SU-DHL-6 (cell line): ENCODE data around the gene ITPKB.
"Not testable (repeated sequence)": the region's sequence is repeated elsewhere in the genome, so short reads cannot be mapped to it uniquely, and the experiment has no call there.

Experiments
- H2AFZ ChIP-seq: fragments of 200-600 bp; sonication (generic); 2 replicates; pipeline ENCODE4 v1.6.1; 2014; ENCODE audit warnings: low read depth, mild to moderate bottlenecking, moderate library complexity, mixed read lengths, antibody characterized with exemption, low read length; ENCODE audit not compliant: severe bottlenecking
- H3F3A ChIP-seq: fragments of 200-600 bp; shearing (Covaris generic); 2 replicates; pipeline ENCODE4 v1.6.0; 2016; ENCODE audit warnings: antibody characterized with exemption, mild to moderate bottlenecking; ENCODE audit not compliant: insufficient read depth
- H3K27ac ChIP-seq: fragments of 200-600 bp; sonication (generic); 2 replicates; pipeline ENCODE4 v1.5.1; 2016; ENCODE audit warnings: low read depth, mild to moderate bottlenecking, low read length, moderate library complexity, mixed read lengths
- H3K27me3 ChIP-seq: fragments of 200-600 bp; sonication (generic), shearing (Covaris generic); 2 replicates; pipeline ENCODE4 v1.6.0; 2014; ENCODE audit warnings: mild to moderate bottlenecking, low read length
- H3K36me3 ChIP-seq: fragments of 200-600 bp; sonication (generic); 2 replicates; pipeline ENCODE4 v1.6.1; 2014; ENCODE audit warnings: mild to moderate bottlenecking, low read length, mixed read lengths
- H3K4me2 ChIP-seq: fragments of 300-600, 200-600 bp; shearing (Covaris generic), sonication (generic); 2 replicates; pipeline ENCODE4 v1.6.0; 2014; ENCODE audit warnings: low read length, low read depth, mild to moderate bottlenecking; ENCODE audit not compliant: poor library complexity, severe bottlenecking
- H3K4me3 ChIP-seq: fragments of 200-600 bp; sonication (generic); 2 replicates; pipeline ENCODE4 v1.5.1; 2014; ENCODE audit warnings: antibody characterized with exemption, low read length, mild to moderate bottlenecking, mixed read lengths; ENCODE audit not compliant: insufficient read depth, poor library complexity, severe bottlenecking
- H3K79me2 ChIP-seq: fragments of 200-600 bp; sonication (generic); 2 replicates; pipeline ENCODE4 v1.6.1; 2014; ENCODE audit warnings: mild to moderate bottlenecking, low read length, moderate library complexity; ENCODE audit not compliant: insufficient read depth
- H3K9ac ChIP-seq: fragments of 200-600 bp; sonication (generic); 2 replicates; pipeline ENCODE4 v1.7.0; 2014; ENCODE audit warnings: mild to moderate bottlenecking, low read length
- H3K9me2 ChIP-seq: fragments of 200-600 bp; sonication (generic); replicated peaks from 2 replicates; pipeline ENCODE4 v1.6.1; 2014; ENCODE audit warnings: low read length; ENCODE audit not compliant: insufficient read depth
- H3K9me3 ChIP-seq: fragments of 200-600 bp; sonication (generic); 2 replicates; pipeline ENCODE4 v1.6.1; 2014; ENCODE audit warnings: low read length, mixed read lengths; ENCODE audit not compliant: insufficient read depth
- H4K20me1 ChIP-seq: fragments of 200-600 bp; sonication (generic); 2 replicates; pipeline ENCODE4 v1.6.1; 2014; ENCODE audit warnings: low read depth, mild to moderate bottlenecking, antibody characterized with exemption, low read length, moderate library complexity, mixed read lengths
- CTCF ChIP-seq: fragments of 200-600 bp; sonication (generic); IDR thresholded peaks from one replicate; pipeline ENCODE4 v1.5.1; 2017; ENCODE audit warnings: antibody characterized with exemption, mild to moderate bottlenecking, low read length, moderate library complexity; ENCODE audit not compliant: insufficient read depth, poor library complexity, severe bottlenecking
- EZH2phosphoT487 ChIP-seq: fragments of 200-600 bp; sonication (generic), shearing (Covaris generic); conservative IDR thresholded peaks from 2 replicates; pipeline ENCODE4 v1.6.1; 2018; ENCODE audit warnings: mild to moderate bottlenecking, antibody characterized with exemption, low read length, moderate library complexity, mixed read lengths

ITPKB gene

GRCh38 chr1:226641671-226642231 is 97.3 kb downstream of the ITPKB start:
- H3K27ac ChIP-seq = no peak overlapping the region
- TF ChIP-seq CTCF (no peak), EZH2phosphoT487 (no peak)

GRCh38 chr1:226640321-226641136 is 98.6 kb downstream of the ITPKB start:
- no peak overlapping the region for H3K27ac ChIP-seq
- no peaks in the 10 kb centered on the region for H3K9me2 ChIP-seq
- TF ChIP-seq EZH2phosphoT487 (no peak), CTCF (no peak)
- no peak overlapping the region for H2AFZ ChIP-seq
- H3F3A ChIP-seq = peaks cover 13% of the 10 kb centered on the region
- no peak overlapping the region for H3K4me3 ChIP-seq
- H3K9ac ChIP-seq = no peak overlapping the region
- no peaks in the 10 kb centered on the region for H3K79me2 ChIP-seq
- no peaks in the 10 kb centered on the region for H3K36me3 ChIP-seq
- no peaks in the 10 kb centered on the region for H3K27me3 ChIP-seq
- H4K20me1 ChIP-seq = no peaks in the 10 kb centered on the region
- no peak overlapping the region for H3K4me2 ChIP-seq
- H3K9me3 ChIP-seq = no peaks in the 10 kb centered on the region

More at GRCh38 chr1:226641671-226642231, 97.3 kb downstream of the ITPKB start:
- Histone ChIP-seq H2AFZ (no peak overlapping the region), H3K4me2 (no peak overlapping the region), H3K79me2 (no peaks in the 10 kb centered on the region), H3K4me3 (no peak overlapping the region), H3K9me3 (no peaks in the 10 kb centered on the region), H3K27me3 (no peaks in the 10 kb centered on the region), H4K20me1 (no peaks in the 10 kb centered on the region), H3K9me2 (no peaks in the 10 kb centered on the region), H3K9ac (no peak overlapping the region), H3F3A (peaks cover 13% of the 10 kb centered on the region), H3K36me3 (no peaks in the 10 kb centered on the region)

GRCh38 chr1:226639631-226640061 is 99.4 kb downstream of the ITPKB start:
- Histone ChIP-seq H3K27ac (no peak overlapping the region), H3K4me3 (no peak overlapping the region), H2AFZ (no peak overlapping the region), H3K9me3 (no peaks in the 10 kb centered on the region), H3K9me2 (no peaks in the 10 kb centered on the region), H3K79me2 (no peaks in the 10 kb centered on the region), H3K36me3 (no peaks in the 10 kb centered on the region), H3K9ac (no peak overlapping the region), H4K20me1 (no peaks in the 10 kb centered on the region), H3K4me2 (no peak overlapping the region), H3K27me3 (no peaks in the 10 kb centered on the region), H3F3A (peaks cover 8% of the 10 kb centered on the region)
- TF ChIP-seq EZH2phosphoT487 (no peak), CTCF (no peak)

GRCh38 chr1:226639206-226639605 is 99.9 kb downstream of the ITPKB start:
- not testable (repeated sequence) for H3K79me2 ChIP-seq, H3K9me2 ChIP-seq, H3K27ac ChIP-seq, H4K20me1 ChIP-seq, H2AFZ ChIP-seq, H3K9me3 ChIP-seq, H3F3A ChIP-seq, H3K9ac ChIP-seq, H3K36me3 ChIP-seq, H3K27me3 ChIP-seq, H3K4me3 ChIP-seq, H3K4me2 ChIP-seq
